ENCODE data around the gene CDCA3. TPM values are rescaled to one million over a fixed set of nuclear protein-coding genes. Genes with fewer than 3 reads are reported as not detected.

The CDCA3 gene
- total and polyA plus RNA-seq, 2 of the 13 experiments (the other 11 are each of a cell fraction or from before 2014, with no cell fraction given), result 32.7 to 56.5 TPM

DNA sequence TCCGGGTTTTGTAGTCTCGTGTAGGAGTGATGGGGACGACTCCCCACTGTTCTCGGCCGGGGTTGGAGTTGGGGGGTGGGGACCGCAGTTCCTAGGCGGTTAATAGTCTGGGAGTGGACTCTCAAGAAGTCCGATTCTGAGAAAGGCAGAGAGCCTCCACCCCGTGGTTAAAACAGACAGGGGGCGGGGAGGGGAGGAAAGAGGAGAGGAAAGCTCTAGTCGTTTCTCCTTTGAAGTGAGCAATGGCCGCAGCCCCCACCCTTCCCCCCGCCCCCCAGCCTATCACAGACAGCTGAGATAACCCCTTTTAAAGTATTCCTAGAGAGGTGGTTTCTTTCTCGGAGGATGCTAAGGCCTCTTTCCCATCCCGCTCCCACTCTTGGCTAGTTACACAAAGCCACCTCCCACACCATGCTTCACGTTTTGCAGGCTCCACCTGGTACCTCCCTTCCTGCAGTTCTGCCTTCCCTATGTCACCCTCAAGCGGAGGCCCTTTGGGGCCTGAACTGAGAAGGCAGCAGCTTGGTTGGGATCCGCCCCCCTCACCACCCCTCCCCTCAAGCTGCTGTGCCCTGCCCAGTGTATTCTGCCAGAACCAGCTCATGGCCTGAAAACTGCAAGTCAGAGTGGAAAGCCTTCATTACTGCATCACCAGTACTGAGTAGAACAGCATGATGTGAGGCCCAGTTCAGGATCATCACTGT lies 1.7 kb upstream of the CDCA3 start (continued):
- TF ChIP-seq, protein P1, sequence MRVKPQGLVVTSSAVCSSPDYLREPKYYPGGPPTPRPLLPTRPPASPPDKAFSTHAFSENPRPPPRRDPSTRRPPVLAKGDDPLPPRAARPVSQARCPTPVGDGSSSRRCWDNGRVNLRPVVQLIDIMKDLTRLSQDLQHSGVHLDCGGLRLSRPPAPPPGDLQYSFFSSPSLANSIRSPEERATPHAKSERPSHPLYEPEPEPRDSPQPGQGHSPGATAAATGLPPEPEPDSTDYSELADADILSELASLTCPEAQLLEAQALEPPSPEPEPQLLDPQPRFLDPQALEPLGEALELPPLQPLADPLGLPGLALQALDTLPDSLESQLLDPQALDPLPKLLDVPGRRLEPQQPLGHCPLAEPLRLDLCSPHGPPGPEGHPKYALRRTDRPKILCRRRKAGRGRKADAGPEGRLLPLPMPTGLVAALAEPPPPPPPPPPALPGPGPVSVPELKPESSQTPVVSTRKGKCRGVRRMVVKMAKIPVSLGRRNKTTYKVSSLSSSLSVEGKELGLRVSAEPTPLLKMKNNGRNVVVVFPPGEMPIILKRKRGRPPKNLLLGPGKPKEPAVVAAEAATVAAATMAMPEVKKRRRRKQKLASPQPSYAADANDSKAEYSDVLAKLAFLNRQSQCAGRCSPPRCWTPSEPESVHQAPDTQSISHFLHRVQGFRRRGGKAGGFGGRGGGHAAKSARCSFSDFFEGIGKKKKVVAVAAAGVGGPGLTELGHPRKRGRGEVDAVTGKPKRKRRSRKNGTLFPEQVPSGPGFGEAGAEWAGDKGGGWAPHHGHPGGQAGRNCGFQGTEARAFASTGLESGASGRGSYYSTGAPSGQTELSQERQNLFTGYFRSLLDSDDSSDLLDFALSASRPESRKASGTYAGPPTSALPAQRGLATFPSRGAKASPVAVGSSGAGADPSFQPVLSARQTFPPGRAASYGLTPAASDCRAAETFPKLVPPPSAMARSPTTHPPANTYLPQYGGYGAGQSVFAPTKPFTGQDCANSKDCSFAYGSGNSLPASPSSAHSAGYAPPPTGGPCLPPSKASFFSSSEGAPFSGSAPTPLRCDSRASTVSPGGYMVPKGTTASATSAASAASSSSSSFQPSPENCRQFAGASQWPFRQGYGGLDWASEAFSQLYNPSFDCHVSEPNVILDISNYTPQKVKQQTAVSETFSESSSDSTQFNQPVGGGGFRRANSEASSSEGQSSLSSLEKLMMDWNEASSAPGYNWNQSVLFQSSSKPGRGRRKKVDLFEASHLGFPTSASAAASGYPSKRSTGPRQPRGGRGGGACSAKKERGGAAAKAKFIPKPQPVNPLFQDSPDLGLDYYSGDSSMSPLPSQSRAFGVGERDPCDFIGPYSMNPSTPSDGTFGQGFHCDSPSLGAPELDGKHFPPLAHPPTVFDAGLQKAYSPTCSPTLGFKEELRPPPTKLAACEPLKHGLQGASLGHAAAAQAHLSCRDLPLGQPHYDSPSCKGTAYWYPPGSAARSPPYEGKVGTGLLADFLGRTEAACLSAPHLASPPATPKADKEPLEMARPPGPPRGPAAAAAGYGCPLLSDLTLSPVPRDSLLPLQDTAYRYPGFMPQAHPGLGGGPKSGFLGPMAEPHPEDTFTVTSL (CRISPR knock-in tag; IDR thresholded peaks at IDR 0.05; ENCODE audit: borderline replicate concordance), result no peak
- TF ChIP-seq, protein P2, sequence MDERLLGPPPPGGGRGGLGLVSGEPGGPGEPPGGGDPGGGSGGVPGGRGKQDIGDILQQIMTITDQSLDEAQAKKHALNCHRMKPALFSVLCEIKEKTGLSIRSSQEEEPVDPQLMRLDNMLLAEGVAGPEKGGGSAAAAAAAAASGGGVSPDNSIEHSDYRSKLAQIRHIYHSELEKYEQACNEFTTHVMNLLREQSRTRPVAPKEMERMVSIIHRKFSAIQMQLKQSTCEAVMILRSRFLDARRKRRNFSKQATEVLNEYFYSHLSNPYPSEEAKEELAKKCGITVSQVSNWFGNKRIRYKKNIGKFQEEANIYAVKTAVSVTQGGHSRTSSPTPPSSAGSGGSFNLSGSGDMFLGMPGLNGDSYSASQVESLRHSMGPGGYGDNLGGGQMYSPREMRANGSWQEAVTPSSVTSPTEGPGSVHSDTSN (CRISPR knock-in tag; IDR thresholded peaks at IDR 0.05), result no peak
- TF ChIP-seq ZNF17 (CRISPR knock-in tag; IDR thresholded peaks at IDR 0.05) (no peak), RFX3 (CRISPR knock-in tag; IDR thresholded peaks at IDR 0.05) (no peak), ZNF292 (CRISPR knock-in tag; IDR thresholded peaks at IDR 0.05; ENCODE audit: borderline replicate concordance, low read depth) (no peak), PAWR (CRISPR knock-in tag; IDR thresholded peaks at IDR 0.05; ENCODE audit: borderline replicate concordance) (no peak), BHLHE40 (IDR thresholded peaks at IDR 0.05; ENCODE audit: low read length) (no peak), FIP1L1 (IDR thresholded peaks at IDR 0.05; ENCODE audit: borderline replicate concordance, insufficient read depth, low read depth, low read length) (no peak), RAD21 (CRISPR knock-in tag; IDR thresholded peaks at IDR 0.05) (no peak), SSRP1 (CRISPR knock-in tag; IDR thresholded peaks at IDR 0.05) (no peak), YEATS4 (CRISPR knock-in tag; IDR thresholded peaks at IDR 0.05; ENCODE audit: borderline replicate concordance) (no peak)
- TF ChIP-seq, protein P3, sequence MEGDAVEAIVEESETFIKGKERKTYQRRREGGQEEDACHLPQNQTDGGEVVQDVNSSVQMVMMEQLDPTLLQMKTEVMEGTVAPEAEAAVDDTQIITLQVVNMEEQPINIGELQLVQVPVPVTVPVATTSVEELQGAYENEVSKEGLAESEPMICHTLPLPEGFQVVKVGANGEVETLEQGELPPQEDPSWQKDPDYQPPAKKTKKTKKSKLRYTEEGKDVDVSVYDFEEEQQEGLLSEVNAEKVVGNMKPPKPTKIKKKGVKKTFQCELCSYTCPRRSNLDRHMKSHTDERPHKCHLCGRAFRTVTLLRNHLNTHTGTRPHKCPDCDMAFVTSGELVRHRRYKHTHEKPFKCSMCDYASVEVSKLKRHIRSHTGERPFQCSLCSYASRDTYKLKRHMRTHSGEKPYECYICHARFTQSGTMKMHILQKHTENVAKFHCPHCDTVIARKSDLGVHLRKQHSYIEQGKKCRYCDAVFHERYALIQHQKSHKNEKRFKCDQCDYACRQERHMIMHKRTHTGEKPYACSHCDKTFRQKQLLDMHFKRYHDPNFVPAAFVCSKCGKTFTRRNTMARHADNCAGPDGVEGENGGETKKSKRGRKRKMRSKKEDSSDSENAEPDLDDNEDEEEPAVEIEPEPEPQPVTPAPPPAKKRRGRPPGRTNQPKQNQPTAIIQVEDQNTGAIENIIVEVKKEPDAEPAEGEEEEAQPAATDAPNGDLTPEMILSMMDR (CRISPR knock-in tag; IDR thresholded peaks at IDR 0.05), result no peak
- TF ChIP-seq, protein P4, sequence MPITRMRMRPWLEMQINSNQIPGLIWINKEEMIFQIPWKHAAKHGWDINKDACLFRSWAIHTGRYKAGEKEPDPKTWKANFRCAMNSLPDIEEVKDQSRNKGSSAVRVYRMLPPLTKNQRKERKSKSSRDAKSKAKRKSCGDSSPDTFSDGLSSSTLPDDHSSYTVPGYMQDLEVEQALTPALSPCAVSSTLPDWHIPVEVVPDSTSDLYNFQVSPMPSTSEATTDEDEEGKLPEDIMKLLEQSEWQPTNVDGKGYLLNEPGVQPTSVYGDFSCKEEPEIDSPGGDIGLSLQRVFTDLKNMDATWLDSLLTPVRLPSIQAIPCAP (CRISPR knock-in tag; IDR thresholded peaks at IDR 0.05; ENCODE audit: low read depth), result no peak
- TF ChIP-seq, protein P5, sequence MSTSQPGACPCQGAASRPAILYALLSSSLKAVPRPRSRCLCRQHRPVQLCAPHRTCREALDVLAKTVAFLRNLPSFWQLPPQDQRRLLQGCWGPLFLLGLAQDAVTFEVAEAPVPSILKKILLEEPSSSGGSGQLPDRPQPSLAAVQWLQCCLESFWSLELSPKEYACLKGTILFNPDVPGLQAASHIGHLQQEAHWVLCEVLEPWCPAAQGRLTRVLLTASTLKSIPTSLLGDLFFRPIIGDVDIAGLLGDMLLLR (CRISPR knock-in tag; IDR thresholded peaks at IDR 0.05), result no peak
- TF ChIP-seq, protein P6, sequence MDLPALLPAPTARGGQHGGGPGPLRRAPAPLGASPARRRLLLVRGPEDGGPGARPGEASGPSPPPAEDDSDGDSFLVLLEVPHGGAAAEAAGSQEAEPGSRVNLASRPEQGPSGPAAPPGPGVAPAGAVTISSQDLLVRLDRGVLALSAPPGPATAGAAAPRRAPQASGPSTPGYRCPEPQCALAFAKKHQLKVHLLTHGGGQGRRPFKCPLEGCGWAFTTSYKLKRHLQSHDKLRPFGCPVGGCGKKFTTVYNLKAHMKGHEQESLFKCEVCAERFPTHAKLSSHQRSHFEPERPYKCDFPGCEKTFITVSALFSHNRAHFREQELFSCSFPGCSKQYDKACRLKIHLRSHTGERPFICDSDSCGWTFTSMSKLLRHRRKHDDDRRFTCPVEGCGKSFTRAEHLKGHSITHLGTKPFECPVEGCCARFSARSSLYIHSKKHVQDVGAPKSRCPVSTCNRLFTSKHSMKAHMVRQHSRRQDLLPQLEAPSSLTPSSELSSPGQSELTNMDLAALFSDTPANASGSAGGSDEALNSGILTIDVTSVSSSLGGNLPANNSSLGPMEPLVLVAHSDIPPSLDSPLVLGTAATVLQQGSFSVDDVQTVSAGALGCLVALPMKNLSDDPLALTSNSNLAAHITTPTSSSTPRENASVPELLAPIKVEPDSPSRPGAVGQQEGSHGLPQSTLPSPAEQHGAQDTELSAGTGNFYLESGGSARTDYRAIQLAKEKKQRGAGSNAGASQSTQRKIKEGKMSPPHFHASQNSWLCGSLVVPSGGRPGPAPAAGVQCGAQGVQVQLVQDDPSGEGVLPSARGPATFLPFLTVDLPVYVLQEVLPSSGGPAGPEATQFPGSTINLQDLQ (CRISPR knock-in tag; IDR thresholded peaks at IDR 0.05), result no peak
- TF ChIP-seq, protein P7, sequence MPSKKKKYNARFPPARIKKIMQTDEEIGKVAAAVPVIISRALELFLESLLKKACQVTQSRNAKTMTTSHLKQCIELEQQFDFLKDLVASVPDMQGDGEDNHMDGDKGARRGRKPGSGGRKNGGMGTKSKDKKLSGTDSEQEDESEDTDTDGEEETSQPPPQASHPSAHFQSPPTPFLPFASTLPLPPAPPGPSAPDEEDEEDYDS (CRISPR knock-in tag; IDR thresholded peaks at IDR 0.05), result no peak

Data from HepG2 (cell line).